ENCODE results near the gene TTLL9.

- TF ChIP-seq POLR2A (IDR thresholded peaks at IDR 0.05) = no peak
- no peak for TF ChIP-seq CTCF (IDR thresholded peaks at IDR 0.05)
- TF ChIP-seq POLR2AphosphoS5 (IDR thresholded peaks at IDR 0.05) = no peak
These were observed 36.6 kb downstream of the TTLL9 start for GRCh38 chr20:31907046-31907445.

Data from breast epithelium (tissue), 3 donors.